Mucosa of stomach (tissue), 1 donor: ENCODE results near the gene POLL.
"Not testable (repeated sequence)": the region's sequence is repeated elsewhere in the genome, so short reads cannot be mapped to it uniquely, and the experiment has no call there.

Experiments used
- H3K27me3 ChIP-seq: one replicate; pipeline ENCODE4 v1.7.0; 2013; ENCODE audit warnings: mild to moderate bottlenecking, low read length; ENCODE audit not compliant: control insufficient read depth, insufficient read depth
- H3K36me3 ChIP-seq: one replicate; pipeline ENCODE4 v1.7.0; 2013; ENCODE audit warnings: low read length; ENCODE audit not compliant: control insufficient read depth, insufficient read depth
- H3K4me1 ChIP-seq: one replicate; pipeline ENCODE4 v1.7.0; 2013; ENCODE audit warnings: mild to moderate bottlenecking, low read length; ENCODE audit not compliant: control insufficient read depth, insufficient read depth
- H3K4me3 ChIP-seq: one replicate; pipeline ENCODE4 v1.7.0; 2013; ENCODE audit warnings: low read length
- H3K9ac ChIP-seq: one replicate; pipeline ENCODE4 v1.7.0; 2013; ENCODE audit warnings: mild to moderate bottlenecking, low read length, moderate library complexity
- H3K9me3 ChIP-seq: one replicate; pipeline ENCODE4 v1.7.0; 2013; ENCODE audit warnings: mild to moderate bottlenecking, low read length, moderate library complexity; ENCODE audit not compliant: control insufficient read depth
- donor health status: Pancreatic carcinoma.

POLL gene

DNA sequence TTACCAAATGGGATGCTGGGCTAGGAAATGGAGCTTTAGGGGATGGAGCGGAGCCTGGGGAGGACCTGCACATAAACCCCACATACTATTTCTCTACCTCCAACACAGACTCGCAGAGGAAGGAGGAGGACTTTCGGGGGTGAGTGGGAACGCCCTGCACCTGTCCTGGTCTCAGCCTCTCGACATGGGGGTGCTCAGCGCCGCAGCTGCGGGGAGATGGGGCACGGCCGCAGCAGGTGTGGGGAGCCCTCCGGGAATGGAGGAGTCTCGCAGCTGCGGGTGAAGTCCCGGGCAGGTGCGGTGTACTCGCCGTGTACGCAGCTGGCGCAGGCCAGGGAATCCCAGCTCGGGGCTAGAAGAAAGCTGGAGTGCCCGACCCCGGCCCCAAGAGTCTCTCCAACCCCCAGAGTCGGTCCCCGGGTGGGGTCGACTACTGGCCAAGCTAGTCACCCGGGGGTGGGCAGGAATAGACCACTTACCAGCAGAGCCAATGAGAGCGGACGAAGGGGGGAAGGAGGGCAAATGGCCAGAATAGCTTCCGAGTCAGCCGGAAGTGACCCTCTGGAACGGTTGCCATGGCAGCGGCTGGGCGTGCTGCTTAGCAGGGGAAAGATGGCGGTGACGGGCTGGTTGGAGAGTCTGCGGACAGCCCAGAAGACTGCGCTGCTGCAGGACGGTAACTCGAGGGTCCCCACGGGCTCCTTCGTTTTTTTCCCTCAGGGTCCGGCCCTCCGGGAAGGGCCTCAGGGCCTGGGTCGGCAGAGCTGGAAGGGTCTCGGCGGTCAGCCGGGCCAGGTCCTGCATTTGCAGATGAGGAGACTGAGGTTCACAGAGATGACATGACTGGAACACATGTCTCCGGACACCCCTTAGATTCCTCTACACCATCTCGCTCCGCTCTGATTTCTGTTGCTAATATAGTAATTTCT is at the start of gene POLL, which contains the start of gene DPCD:
TSS of gene POLL (minus strand) at position 533 of the 929 bp plus-strand sequence. CDS start 897 bp downstream, outside the sequence.
TSS of gene DPCD (plus strand) at position 597 of the 929 bp plus-strand sequence. CDS start at position 613, 16 bp downstream.
- H3K9ac ChIP-seq, result peak within 1 kb of the TSS; percentile 89
- H3K4me1 ChIP-seq, result peaks cover 16% of the 10 kb centered on the region
- peaks cover 2% of the 10 kb centered on the region for H3K36me3 ChIP-seq
- peak within 1 kb of the TSS; percentile 64 for H3K4me3 ChIP-seq
- H3K27me3 ChIP-seq, result no peaks in the 10 kb centered on the region
- H3K9me3 ChIP-seq, result no peaks in the 10 kb centered on the region

DNA sequence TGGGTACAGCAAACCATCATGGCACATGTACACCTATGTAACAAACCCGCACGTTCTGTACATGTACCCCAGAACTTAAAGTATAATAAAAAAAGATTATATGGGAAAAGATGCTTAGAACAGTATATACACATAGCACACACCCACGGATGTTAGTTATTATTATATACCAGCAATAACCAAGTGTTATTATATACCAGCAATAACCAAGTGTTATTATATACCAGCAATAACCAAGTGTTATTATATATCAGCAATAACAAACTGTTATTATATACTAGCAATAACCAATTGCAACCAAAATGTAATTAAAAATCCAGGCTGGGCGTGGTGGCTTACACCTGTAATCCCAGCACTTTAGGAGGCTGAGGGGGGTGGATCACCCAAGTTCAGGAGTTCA is 45.5 kb upstream of the POLL start:
- H3K4me1 ChIP-seq, H3K27me3 ChIP-seq, H3K36me3 ChIP-seq, H3K4me3 ChIP-seq, H3K9ac ChIP-seq, H3K9me3 ChIP-seq: not testable (repeated sequence)

DNA sequence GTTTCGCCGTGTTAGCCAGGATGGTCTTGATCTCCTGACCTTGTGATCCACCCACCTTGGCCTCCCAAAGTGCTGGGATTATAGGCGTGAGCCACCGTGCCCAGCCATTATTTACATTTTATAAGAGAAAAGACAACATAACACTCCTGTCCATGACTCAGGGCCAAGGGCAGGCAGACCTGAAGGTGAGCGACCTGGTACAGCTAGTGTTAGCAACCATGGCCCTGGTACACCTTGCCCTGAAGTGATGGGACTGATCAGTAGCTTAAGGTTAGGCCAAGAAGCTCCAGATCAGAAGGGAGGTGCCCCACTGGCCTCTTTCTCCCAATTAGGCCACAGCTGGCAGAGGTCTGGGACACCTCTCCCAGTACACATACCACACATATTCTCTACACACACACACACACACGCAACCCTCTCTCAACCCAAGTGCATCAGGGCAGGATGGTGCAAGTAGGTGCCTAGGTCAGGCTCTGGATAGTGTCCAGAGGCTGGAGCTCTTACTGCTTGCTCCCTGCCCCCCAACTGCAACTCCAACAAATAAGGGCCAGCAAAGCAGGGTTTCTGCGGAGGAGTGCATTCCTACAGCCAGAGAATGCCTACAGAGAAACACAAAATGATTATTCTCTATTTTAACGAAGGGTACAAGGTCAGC is 43.9 kb upstream of the POLL start:
- H3K9ac ChIP-seq, result no peak overlapping the region
- no peaks in the 10 kb centered on the region for H3K36me3 ChIP-seq
- H3K4me1 ChIP-seq, result no peaks in the 10 kb centered on the region
- H3K27me3 ChIP-seq, result no peaks in the 10 kb centered on the region
- no peak overlapping the region for H3K4me3 ChIP-seq
- H3K9me3 ChIP-seq, result no peaks in the 10 kb centered on the region

DNA sequence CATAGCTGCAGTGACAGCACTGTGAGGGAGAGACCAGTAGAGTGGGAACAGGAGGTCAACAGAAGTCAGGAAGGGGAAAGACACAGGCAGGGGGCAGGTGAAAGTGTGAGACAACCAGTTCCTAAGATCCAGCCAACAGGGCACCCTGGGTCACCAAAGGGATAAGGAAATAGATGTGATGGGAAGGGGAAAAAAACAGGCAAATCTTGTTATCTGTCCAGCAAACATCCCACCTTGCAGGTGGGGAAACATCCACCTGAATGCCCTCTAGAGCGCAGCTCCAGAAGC is 42.5 kb upstream of the POLL start:
- Histone ChIP-seq H3K36me3 (no peaks in the 10 kb centered on the region), H3K4me1 (no peaks in the 10 kb centered on the region), H3K9ac (no peak overlapping the region), H3K27me3 (no peaks in the 10 kb centered on the region), H3K4me3 (no peak overlapping the region), H3K9me3 (no peaks in the 10 kb centered on the region)

DNA sequence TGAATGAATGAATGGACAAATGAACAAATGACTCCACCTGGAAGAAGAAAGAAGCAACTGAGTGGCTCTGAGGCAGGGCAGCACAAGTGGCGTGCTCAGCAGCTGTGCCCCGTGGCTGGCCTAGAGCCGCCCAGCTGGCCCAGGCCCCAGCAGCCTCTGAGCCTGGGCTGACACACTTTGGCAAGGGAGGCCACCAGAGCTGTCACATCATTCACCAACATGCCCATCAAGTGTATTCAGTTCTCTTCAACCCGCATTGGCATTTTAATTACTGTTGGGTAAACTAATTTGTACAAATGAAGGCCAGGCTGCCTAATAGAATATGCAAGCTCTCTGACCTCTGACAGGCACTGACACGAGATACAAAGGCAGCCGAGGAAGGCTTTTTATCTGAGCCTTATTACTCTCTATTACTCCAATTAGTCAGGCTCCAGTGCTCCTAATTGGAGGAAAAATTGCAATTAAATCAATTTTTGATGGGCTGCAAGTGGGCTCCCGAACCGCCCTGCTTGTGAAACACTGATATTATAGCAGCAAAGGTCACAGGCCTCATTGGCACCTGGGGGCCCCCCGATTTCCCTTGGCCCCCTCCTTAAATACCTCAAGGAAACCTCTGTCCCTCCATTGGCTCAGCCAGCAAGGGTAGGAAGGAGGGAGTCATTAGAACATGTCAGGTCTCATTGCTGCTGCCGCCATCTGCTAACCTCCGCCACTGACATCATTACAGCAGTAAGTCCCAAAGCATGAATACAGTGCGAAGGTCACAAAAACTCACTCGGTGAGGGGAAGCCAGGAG is 42.0 kb upstream of the POLL start:
- H3K36me3 ChIP-seq, result no peaks in the 10 kb centered on the region

DNA sequence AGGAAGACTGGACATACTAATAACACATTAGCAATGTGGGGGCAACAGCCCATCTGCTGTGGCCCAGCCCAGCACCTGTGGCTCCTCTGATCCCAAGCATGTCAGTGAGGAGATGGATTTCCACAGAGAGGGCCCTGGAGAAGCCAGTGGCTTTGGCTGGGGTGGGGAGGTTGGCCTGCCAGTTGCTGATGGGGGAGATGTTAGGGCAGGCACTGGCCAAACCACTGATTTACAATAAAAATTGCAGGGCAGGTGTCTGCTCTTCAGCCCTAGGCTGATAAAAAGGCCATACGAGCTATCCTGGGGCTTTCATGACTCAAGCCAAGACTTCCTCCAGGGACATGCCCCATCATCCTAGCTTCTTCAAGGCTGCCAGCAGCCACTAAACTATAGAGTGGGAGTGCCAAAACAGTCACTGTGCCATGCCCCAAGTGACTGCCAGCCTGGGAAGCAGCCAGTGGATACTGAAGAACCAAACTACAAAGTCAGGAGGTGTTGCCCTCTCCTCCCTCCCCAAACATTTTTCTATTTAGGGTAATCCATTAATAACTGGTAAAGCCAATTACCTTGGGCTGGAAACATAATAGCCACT is 37.9 kb upstream of the POLL start:
- Histone ChIP-seq H3K9me3 (no peaks in the 10 kb centered on the region), H3K4me1 (no peaks in the 10 kb centered on the region), H3K4me3 (no peak overlapping the region), H3K27me3 (no peaks in the 10 kb centered on the region), H3K36me3 (no peaks in the 10 kb centered on the region), H3K9ac (no peak overlapping the region)

More for the DNA sequence above, 42.0 kb upstream of the POLL start:
- Histone ChIP-seq H3K9ac (no peak overlapping the region), H3K4me1 (no peaks in the 10 kb centered on the region), H3K27me3 (no peaks in the 10 kb centered on the region), H3K9me3 (no peaks in the 10 kb centered on the region), H3K4me3 (no peak overlapping the region)

DNA sequence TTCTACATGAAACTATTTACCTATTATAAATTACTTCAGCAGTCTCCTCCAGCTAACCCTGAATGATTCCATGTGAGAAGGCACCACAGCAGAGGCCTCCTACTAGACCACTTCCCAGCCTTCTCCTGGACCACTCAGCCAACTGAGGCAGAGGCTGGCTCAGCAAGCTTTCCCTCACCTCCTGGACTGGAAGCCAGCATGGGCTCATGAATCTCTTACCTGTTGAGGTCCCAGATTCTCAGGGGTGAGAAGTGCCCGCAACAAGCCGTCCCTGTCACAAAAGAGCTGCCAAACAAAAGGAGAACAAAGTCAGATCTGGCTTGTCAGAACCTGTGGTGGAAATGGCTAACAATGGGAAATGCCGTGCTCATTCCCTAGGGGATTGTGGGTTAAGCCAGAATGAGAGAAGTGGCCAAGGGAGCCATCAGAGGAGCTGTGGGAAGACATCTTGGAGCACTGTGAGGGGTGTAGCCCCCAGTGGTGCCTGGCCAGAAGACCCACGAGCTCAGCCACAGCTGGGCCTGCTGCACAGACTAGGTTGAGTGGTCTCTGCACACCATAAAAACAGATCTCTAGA is 36.6 kb upstream of the POLL start:
- Histone ChIP-seq H3K4me1 (no peaks in the 10 kb centered on the region), H3K4me3 (no peak overlapping the region), H3K36me3 (no peaks in the 10 kb centered on the region), H3K9ac (no peak overlapping the region), H3K9me3 (no peaks in the 10 kb centered on the region), H3K27me3 (no peaks in the 10 kb centered on the region)

DNA sequence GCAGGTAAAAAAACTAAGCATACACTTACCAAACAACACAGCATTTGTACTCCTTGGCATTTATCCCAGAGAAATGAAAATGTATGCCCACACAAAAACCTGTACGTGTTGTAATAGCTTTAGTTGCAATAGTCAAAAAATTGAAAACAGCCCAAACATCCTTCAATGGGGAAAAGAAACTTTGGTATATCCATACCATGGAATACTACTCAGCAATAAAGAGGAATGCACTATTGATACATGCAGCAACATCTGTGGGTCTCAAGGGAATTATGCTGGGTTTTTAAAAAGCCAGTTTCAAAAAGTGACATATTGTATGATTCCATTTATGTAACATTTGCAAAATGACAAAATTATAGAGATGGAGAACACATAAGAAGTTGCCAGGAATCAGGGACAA is 35.5 kb upstream of the POLL start:
- Histone ChIP-seq H3K4me1 (no peaks in the 10 kb centered on the region), H3K9ac (no peak overlapping the region), H3K4me3 (no peak overlapping the region), H3K36me3 (no peaks in the 10 kb centered on the region), H3K9me3 (no peaks in the 10 kb centered on the region), H3K27me3 (no peaks in the 10 kb centered on the region)

DNA sequence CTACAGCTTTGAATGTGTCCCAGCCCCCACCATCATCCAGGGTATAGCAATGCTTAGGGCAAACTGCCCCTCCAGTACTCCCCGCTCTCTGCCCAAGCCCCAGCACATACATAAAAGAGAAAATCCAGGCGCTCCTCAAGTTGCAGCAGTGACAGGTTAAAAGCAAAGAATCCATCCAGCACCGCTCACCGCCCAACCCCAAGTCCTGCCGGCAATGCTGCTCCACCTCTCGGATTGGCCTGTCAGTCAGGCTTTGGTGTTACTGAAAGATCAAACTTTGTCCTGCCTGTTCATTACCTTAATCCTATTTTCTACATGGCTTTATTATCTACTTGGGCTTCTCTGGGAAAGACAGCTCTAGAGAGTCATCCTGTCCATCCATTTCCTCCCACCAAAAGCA is 31.9 kb upstream of the POLL start:
- H3K4me1 ChIP-seq, result no peaks in the 10 kb centered on the region
- no peaks in the 10 kb centered on the region for H3K27me3 ChIP-seq
- no peaks in the 10 kb centered on the region for H3K36me3 ChIP-seq
- no peak overlapping the region for H3K9ac ChIP-seq
- no peak overlapping the region for H3K4me3 ChIP-seq
- H3K9me3 ChIP-seq, result no peaks in the 10 kb centered on the region

DNA sequence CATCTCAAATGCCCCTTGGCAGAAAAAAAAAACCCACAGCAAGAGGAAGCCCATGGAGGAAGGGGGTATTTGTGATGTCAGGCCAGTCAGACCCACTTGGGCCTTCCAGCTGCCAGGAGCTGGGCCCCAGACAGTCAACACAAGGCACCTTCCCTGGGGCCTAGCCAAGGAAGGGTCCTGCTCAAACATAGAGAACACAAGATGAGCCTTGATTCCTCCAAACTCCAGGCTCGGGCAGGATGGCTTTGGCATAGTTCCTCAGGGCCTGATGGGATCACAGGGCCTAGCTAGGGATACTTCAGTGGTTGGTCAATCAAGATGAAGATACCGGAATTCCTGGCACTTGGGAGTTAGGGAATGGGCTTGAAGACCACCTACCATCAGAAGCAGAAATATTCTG is 30.8 kb upstream of the POLL start:
- no peaks in the 10 kb centered on the region for H3K4me1 ChIP-seq
- no peaks in the 10 kb centered on the region for H3K36me3 ChIP-seq
- H3K27me3 ChIP-seq, result no peaks in the 10 kb centered on the region
- no peak overlapping the region for H3K9ac ChIP-seq
- H3K9me3 ChIP-seq, result no peaks in the 10 kb centered on the region
- H3K4me3 ChIP-seq, result no peak overlapping the region

DNA sequence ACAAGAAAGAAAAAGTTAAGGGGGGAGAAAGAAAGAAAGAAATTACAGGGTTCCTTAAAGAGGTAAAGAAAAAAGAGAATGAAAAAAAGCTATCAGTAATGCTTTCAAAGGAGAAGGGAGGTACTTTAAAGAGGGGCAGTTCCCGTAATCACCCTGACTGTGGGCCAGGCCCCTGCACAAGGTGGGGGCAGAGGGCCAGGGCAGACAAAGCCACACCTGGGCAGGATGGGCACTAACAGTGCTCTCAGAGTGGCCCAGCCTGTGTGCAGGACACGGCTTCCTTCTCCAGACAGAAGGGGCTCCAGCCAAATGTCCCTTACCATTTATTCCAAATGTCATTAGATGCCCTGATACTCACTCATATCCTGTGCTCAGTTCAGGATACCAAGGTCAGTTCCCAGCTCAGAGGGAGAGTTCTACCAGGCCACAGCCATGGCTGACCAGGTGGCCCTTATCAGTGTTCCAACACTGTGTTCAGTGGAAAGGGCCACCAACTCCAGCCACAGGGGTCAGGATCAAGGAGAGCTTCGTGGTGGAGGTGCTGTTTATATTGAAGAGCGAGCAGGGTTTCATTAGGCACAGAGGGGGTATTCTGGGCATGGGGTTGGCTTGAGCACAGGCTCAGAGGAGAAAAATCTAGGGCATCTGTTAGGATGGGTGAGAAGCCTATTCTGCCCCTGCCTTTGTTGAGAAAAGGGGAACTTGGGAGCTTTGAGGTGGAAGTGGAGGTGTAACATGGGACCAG is 29.9 kb upstream of the POLL start:
- no peaks in the 10 kb centered on the region for H3K4me1 ChIP-seq
- H3K9ac ChIP-seq, result no peak overlapping the region
- no peaks in the 10 kb centered on the region for H3K9me3 ChIP-seq
- H3K36me3 ChIP-seq, result no peaks in the 10 kb centered on the region
- no peak overlapping the region for H3K4me3 ChIP-seq
- H3K27me3 ChIP-seq, result no peaks in the 10 kb centered on the region
